NCI-H2196 (cell line): ENCODE results near the gene SLC49A4.
"Not testable (repeated sequence)": the region's sequence is repeated elsewhere in the genome, so short reads cannot be mapped to it uniquely, and the experiment has no call there.

Experiments used
- DNase-seq: peaks from one replicate; lab custom pipeline; 2025; ENCODE audit not compliant: unreplicated experiment; lab: John Stamatoyannopoulos, UW

SLC49A4 gene, protein sequence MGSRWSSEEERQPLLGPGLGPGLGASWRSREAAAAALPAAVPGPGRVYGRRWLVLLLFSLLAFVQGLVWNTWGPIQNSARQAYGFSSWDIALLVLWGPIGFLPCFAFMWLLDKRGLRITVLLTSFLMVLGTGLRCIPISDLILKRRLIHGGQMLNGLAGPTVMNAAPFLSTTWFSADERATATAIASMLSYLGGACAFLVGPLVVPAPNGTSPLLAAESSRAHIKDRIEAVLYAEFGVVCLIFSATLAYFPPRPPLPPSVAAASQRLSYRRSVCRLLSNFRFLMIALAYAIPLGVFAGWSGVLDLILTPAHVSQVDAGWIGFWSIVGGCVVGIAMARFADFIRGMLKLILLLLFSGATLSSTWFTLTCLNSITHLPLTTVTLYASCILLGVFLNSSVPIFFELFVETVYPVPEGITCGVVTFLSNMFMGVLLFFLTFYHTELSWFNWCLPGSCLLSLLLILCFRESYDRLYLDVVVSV

GRCh38 chr3:122794779-122795673, at the start of gene SLC49A4:
TSS of gene SLC49A4 (plus strand) at chr3:122795069. CDS start at chr3:122795193, 124 bp downstream.
- DNase-seq = no peak

- DNase-seq = no peak
Measured at GRCh38 chr3:122745369-122746021, 49.4 kb upstream of the SLC49A4 start.

GRCh38 chr3:122747295-122747694, 47.6 kb upstream of the SLC49A4 start:
- not testable (repeated sequence) for DNase-seq

GRCh38 chr3:122748347-122748746, 46.5 kb upstream of the SLC49A4 start:
- DNase-seq = no peak

DNA sequence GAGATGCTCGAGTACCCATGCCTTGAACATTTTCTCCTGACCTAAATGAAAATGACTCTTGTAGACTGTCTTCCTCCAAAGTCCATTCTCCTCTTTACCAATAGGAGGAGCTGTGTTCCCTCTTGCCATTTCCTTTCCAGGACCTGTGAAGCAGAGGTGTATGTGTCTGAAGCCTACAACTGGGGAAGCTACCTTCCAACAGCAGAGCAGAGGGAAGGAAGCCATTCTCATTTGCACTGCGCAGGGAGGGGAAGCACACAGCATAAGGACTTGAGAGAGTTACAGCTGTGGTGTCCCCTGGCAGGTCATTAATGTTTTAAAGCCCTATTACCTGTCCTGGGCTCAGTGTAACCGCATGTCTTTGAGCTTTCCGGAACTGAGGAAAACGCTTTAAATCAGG, 39.9 kb upstream of the SLC49A4 start:
- DNase-seq = no peak

DNA sequence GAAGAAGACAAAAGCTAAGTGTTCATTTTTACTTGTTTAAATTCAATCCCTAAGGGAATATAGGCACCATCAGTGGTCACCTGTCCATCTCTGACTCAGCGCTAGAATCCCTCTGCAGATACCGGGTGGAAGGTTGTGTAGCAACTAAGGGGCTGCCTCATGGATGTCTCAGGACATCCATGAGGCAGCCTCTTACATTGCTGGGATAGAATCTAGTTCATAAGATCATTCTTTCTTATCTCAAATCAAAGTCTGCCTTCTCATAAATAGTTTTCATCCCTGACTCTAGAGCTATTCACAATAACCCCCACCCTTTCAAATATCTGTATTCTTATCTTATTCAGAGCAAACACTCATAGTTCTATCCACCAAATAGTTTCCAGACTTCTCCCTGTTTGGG, 39.4 kb upstream of the SLC49A4 start:
- no peak for DNase-seq

DNA sequence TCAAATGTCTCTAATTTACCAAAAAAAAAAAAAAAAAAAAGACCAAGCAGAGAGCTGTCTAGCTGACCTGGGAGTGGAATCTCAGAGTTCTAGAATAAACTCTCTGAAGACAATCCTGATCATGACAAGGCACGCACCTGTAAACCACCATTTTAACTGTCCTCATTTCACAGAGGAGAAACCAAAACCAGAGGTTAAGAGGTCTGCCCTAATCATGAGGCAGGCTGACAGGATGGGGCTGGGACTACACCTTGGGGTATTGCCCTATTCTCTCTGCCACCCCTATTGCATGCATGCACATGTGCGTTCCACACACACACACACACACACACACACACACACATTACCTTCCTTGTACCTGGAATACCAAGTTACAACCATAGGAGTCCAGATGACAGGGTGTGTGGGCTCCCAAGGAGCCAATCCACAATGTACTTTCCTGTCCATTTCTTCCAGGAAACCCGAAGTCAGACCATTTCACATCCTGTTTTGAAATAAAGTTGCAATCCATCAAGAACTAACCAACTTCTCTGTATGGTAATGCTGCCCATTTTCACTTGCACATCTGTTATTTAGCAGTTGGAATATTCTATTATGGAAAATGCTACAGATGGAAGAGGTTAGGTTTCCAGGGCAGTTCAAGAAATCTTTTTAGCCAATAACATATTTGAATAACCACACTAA, 35.9 kb upstream of the SLC49A4 start:
- DNase-seq = no peak

DNA sequence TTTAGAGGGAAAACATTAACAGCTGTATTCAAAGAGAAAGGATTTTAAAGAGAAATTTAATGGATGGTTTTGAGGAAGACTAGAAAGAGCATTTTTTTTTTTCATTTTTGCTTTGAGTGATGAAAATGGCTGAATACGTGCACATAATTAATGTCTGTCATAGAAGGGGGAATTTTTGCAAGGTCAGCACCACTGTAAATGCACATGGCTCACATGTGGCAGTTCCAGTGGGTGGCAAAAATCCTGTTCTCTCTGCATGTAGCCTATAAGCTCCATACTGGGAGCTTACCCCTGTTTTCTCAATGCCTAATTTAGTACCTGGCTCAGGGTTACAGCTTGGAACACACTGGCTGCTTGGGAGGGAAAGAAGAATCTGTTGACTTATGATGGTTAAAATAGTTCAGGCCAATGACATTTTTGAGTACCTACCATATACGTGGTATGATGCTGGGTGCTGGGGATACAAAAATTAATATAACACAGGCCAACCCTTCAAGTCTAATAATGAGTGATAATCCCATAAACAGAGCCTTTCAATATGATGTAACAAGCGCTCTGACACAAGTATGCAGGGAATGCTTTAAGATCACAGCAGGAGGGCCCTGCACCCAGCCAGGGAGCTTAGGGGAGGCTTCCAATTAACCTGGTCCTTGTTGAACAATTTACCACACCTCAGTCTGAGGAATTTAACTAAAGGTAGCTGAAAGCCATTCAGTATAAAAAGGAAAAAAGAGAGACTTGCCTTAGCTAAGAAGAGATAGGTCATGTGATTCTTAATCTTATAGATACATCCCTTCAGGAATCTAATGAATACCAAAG, 34.2 kb upstream of the SLC49A4 start:
- DNase-seq = no peak

- no peak for DNase-seq
Measured at GRCh38 chr3:122766430-122766829, 28.4 kb upstream of the SLC49A4 start.

DNA sequence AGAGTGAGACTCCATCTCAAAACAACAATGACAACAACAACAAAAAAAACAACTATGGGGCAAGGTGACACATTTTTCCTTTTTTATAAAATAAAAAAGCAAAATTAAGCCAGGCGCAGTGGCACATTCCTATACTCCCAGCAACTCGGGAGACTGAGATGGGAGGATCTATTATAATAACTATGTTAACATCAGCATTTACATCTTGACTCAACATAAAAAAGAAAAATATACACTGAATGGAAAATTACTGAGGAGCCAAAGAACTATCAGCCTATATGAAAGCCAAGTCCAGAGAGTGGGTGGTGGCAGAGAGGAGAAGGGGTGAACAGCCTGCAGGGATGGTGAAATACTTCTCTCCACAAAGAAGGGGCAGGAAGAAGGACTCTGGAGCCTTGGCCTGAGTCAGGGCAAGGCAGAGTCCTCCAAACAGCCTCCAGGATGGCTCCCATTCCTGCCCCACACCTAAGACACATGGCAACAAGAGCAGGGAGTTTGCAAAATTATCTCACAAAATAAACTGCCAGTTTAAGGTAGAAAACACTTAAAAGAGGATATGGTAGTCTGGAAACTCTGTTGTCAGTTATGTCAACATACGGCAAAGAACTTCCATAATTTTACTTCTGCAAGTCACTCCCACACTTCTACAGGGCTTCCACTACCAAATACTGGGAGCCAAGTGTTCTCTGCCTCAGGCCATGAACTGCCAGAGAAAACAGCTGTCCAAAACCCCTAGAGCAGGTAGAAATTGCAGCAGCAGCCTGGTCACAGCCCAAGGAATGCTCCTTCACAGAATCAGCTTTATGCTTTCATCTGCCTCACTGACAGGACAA, 27.1 kb upstream of the SLC49A4 start:
- no peak for DNase-seq

GRCh38 chr3:122770521-122771202, 24.2 kb upstream of the SLC49A4 start:
- DNase-seq = no peak

DNA sequence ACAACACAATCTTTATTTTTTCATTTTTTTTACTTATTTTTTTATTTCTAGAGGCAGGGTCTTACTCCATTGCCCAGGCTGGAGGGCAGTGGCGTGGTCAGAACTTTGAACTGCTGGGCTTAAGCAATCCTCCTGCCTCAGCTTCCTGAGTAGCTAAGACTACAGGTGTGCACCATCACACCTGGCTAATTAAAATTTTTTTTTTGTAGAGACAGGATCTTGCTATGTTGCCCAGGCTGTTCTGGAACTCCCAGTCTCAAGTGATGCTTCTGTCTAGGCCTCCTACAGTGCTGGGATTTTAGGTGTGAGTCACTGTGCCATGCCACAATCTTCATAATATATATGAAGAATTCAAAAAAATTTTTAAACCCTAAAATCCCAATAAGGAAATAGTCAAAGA, 22.0 kb upstream of the SLC49A4 start:
- no peak for DNase-seq

DNA sequence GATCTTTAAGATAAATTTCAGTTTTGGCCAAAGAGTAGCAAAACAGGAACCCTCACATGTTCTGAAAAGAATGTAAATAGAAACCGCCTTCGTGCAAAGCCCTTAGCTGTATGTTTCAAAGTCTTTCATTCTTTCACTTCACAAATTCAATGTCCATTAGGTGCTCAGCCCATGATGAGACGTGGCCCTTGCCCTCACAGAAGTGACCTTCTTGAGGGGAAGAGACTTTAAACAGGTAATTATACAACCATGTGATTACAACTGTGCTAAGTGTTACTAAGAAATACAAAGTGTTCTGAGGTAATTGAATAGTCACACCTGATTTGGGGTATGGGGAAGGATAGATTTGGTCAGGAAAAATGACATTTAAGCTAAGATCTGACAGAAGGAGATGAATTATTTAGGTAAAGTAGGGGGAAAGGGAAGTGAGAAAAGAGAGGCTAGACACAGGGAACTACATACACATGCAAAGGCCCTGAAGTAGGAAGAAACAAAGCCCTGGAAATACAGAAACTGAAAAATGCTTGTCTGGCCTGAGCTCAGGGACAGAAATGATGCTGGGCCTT, 20.8 kb upstream of the SLC49A4 start:
- DNase-seq = no peak

GRCh38 chr3:122774564-122774963, 20.3 kb upstream of the SLC49A4 start:
- no peak for DNase-seq

GRCh38 chr3:122776675-122777468, 18.0 kb upstream of the SLC49A4 start:
- DNase-seq = no peak

- no peak for DNase-seq
Measured at GRCh38 chr3:122777563-122777962, 17.3 kb upstream of the SLC49A4 start.

GRCh38 chr3:122782804-122783203, 12.1 kb upstream of the SLC49A4 start:
- no peak for DNase-seq
